ENCODE measurements around the gene SPATA2L.
A peak's percentile ranks its signal among the peaks of the same experiment; 100 is the strongest.

The SPATA2L gene

DNA sequence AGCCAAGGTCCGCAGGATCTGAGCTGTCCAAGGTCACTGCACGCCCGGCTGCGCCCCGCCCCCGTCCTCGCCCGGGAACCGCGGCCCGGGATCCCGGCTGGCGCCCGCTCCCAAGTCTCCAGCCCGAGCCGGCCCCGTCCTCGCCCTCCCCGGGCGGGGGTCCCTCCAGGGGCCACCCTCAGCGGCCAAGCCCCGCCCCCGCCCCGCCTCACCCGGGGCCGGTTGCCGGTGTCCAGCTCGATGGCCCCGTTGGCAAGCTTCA, 19.0 kb upstream of the SPATA2L start:
- Histone ChIP-seq H3K27me3 (peaks cover 21% of the 10 kb centered on the region), H3K9me3 (no peaks in the 10 kb centered on the region), H4K20me1 (peaks cover 84% of the 10 kb centered on the region), H3K4me2 (peak overlapping the region; percentile 98), H3K9ac (peak overlapping the region; percentile 95), H3K36me3 (peaks cover 49% of the 10 kb centered on the region), H3K4me1 (peaks cover 36% of the 10 kb centered on the region), H3K4me3 (peak overlapping the region; percentile 78), H3K27ac (peak overlapping the region; percentile 97)
- no peak for TF ChIP-seq Cebpa-rat (IDR thresholded peaks at IDR 0.05)

DNA sequence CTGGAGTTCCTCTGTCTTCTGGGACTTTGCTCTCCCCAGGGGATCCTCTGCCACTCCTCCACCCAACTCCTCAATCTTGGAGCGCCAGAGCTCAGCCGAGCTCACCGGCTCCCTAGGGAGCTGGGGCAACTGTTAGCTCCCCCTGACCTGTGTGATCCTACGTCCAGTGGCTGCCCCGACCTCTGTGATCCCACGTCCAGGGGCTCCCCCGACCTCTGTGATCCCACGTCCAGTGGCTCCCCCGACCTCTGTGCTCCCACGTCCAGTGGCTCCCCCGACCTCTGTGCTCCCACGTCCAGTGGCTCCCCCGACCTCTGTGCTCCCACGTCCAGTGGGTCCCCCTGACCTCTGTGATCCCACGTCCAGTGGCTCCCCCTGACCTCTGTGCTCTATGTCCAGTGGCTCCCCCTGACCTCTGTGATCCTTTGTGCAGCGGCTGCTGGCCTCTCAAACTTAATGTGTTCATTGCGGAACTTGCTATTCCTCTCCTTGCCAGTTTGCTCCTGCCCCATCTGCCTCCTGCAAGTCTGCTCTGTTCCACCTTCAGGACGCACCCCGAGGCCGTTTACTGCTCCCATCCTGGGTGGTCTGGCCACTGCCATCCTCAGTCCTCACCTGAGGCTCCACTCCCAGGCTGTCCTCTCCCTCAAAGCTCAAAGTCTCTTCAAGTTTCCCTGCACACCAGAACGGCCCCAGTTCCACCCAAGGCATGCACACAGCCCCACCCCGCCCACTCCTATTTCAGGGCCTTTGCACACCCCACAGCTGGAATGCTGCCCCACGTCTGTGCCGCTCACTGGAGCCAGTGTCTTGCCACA, 16.4 kb upstream of the SPATA2L start:
- Histone ChIP-seq H3K27ac (no peak overlapping the region), H4K20me1 (peaks cover 70% of the 10 kb centered on the region), H3K4me2 (no peak overlapping the region), H3K9ac (no peak overlapping the region), H3K4me1 (peaks cover 36% of the 10 kb centered on the region), H3K9me3 (no peaks in the 10 kb centered on the region), H3K27me3 (peaks cover 21% of the 10 kb centered on the region), H3K4me3 (no peak overlapping the region), H3K36me3 (peaks cover 34% of the 10 kb centered on the region)
- no peak for TF ChIP-seq Cebpa-rat (IDR thresholded peaks at IDR 0.05)

DNA sequence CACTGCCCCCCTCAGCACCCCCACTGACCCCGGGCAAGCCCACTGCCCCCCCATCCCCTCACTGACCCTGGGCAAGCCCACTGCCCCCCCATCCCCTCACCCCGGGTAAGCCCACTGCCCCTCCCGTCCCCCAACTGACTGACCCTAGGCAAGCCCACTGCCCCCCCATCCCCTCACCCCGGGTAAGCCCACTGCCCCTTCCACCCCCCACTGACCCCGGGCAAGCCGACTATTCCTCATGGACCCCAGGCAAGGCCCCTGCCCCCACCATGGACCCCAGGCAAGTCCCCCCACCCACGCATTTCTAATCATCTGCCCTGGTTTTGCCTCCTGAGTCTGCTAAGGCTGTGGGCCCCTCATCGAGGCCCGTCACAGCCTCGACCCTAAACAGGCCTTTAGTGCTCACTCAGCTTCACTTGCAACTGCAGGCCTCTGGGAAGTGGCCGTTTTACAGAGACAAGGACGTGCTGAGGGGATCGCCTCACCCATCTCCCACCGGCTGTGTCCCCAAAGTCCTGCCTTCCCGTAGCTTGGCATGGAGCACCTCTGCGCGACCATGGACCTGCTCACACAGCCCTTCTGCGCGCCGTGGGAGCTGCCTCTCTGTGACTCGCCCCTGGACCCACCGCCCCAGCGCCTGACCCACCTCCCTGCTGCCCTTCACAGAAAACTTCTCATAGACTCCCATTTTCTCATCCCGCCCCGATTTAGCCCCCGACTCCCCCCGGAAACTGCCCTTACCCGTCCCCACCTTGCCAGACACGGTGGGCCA, 15.6 kb upstream of the SPATA2L start:
- Histone ChIP-seq H3K4me1 (peaks cover 34% of the 10 kb centered on the region), H3K36me3 (peaks cover 34% of the 10 kb centered on the region), H3K9me3 (no peaks in the 10 kb centered on the region), H4K20me1 (peaks cover 68% of the 10 kb centered on the region), H3K27ac (no peak overlapping the region), H3K27me3 (peaks cover 21% of the 10 kb centered on the region), H3K4me2 (no peak overlapping the region), H3K9ac (no peak overlapping the region), H3K4me3 (no peak overlapping the region)
- TF ChIP-seq Cebpa-rat (IDR thresholded peaks at IDR 0.05) = no peak

DNA sequence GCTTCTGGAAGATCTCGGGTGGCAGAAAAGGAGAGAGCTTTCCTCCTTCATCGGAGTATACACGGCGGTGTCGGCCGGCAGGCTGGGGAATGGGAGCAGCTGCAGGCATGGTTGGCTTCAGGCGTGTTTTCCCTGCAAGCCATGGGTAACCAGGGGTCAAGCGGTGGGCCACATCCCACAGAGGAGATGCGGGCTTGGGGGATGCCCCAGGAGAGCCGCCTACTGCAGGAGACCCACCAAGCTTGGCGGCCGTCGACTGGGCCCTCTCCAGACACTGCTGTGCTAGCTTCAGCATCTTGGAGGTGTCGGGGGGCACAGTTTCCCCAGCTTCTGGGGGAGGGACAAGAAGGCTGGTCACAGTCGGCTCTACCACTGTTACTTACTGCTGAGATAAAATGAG, 15.0 kb upstream of the SPATA2L start:
- Histone ChIP-seq H4K20me1 (peaks cover 62% of the 10 kb centered on the region), H3K4me3 (no peak overlapping the region), H3K4me1 (peaks cover 34% of the 10 kb centered on the region), H3K9ac (no peak overlapping the region), H3K27me3 (peaks cover 21% of the 10 kb centered on the region), H3K9me3 (no peaks in the 10 kb centered on the region), H3K4me2 (no peak overlapping the region), H3K27ac (no peak overlapping the region), H3K36me3 (peaks cover 34% of the 10 kb centered on the region)
- no peak for TF ChIP-seq Cebpa-rat (IDR thresholded peaks at IDR 0.05)

DNA sequence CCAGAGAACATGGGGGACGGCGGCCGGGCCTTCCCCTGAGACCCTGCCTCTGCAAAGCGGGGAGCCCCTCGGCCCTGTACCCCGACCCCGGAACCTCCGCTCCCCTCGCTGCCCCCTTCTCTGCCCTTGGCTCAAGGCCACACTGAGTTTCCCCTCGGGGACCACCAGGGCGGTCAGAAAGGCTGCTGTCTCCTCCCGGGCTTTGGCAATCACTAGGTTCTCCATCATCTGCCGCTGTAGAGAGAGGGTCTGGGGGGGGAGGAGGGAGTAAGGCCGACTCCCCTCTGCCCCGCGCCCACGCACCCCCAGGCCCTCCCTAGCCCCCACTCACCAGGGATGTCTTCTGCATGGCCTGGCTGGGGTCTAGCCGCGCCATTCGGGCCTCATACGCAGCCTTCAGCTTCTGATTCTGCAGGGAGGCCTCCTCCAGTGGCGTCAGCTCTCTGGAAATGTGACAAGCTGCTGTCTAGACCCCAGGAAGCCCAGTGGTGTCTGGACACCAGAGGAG, 10.8 kb upstream of the SPATA2L start:
- peaks cover 28% of the 10 kb centered on the region for H4K20me1 ChIP-seq
- TF ChIP-seq Cebpa-rat (IDR thresholded peaks at IDR 0.05) = no peak
- H3K4me3 ChIP-seq = peak overlapping the region; percentile 94
- H3K27me3 ChIP-seq = no peaks in the 10 kb centered on the region
- H3K27ac ChIP-seq = peak overlapping the region; percentile 93
- H3K9ac ChIP-seq = peak overlapping the region; percentile 94
- peaks cover 25% of the 10 kb centered on the region for H3K4me1 ChIP-seq
- H3K4me2 ChIP-seq = peak overlapping the region; percentile 91
- peaks cover 23% of the 10 kb centered on the region for H3K36me3 ChIP-seq
- no peaks in the 10 kb centered on the region for H3K9me3 ChIP-seq

DNA sequence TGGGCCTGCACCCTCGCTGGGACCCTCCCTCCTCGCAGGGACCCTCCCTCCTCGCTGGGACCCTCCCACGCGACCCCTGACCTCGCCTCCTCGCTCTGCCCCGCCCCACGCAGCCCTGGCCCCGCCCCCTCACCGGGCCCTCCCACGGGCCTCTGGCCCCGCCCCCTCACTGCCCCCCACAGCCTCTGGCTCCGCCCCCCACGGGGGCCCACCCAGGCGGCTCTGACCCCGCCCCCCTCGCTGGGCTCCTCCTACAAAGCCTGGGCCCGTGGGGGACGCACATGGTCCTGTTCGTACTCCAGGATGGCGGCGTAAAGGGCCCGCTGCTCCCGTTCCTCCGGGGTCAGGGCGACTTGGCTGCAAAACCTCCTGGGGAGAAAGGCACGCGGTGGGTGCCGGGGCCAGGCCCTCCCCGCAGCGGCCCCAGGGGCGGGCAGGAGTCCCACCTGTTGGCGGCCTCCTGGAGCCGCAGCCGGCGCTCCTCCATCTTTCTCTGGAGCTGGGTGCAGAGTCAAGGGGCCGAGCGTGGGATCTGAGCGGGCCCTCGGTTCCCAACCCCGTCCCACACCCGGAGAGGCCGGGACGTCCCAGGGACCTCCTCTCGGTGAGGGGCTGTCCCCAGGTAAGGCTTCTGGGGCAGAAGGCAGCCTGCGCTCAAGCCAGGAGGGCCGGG, 10.2 kb upstream of the SPATA2L start:
- TF ChIP-seq Cebpa-rat (IDR thresholded peaks at IDR 0.05) = no peak
- H3K27me3 ChIP-seq = no peaks in the 10 kb centered on the region
- peaks cover 20% of the 10 kb centered on the region for H3K36me3 ChIP-seq
- peak overlapping the region; percentile 91 for H3K4me2 ChIP-seq
- peak overlapping the region; percentile 94 for H3K4me3 ChIP-seq
- H3K4me1 ChIP-seq = peaks cover 25% of the 10 kb centered on the region
- H3K9me3 ChIP-seq = no peaks in the 10 kb centered on the region
- H4K20me1 ChIP-seq = peaks cover 26% of the 10 kb centered on the region
- peak overlapping the region; percentile 93 for H3K27ac ChIP-seq
- H3K9ac ChIP-seq = peak overlapping the region; percentile 94

DNA sequence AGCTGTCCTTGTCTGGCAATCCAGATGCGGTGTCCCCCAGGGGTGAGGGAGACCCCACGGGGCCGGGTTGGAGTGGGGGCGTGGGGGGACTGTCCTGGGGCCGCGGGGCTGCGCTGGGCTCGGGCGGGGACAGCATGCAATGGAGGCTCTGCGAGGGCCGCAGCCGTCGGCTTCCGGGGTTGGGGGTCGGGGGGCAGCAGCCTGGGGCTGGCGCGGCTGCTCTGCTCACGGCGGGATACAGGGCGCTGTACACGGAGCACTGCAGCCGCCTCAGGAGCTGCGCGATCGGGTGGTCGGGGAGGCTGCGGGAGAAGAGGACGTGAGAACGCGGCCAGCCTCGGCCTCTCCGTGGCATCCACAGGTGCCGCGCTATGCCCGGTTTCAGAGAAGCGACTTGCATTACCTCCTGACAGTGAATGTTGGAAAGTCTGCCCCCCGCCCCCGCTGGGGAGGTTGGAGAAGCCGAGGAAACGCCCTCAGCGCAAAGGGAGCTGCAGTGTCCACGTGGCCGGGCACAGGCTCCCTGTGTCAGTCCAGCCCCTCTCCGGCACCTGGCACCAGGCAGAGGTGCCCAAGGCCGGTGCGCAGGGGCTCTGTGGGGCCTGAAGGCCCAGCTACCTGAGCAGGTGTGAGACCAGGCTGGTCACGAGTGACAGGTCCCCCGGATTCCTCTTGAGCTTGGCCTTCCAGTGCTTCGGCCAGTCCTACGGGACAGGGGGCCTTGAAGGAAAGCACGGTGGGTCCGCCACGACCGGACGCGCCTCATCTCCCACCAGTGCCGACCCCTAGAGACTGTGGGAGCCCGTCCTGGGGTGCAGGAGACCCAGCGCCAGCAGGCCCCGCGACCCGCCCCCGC, 9.4 kb upstream of the SPATA2L start:
- H3K36me3 ChIP-seq = peaks cover 13% of the 10 kb centered on the region
- H3K4me2 ChIP-seq = peak overlapping the region; percentile 36
- no peak overlapping the region for H3K27ac ChIP-seq
- no peak overlapping the region for H3K4me3 ChIP-seq
- no peaks in the 10 kb centered on the region for H3K9me3 ChIP-seq
- TF ChIP-seq Cebpa-rat (IDR thresholded peaks at IDR 0.05) = no peak
- no peak overlapping the region for H3K9ac ChIP-seq
- H4K20me1 ChIP-seq = peaks cover 22% of the 10 kb centered on the region
- H3K27me3 ChIP-seq = no peaks in the 10 kb centered on the region
- H3K4me1 ChIP-seq = peaks cover 30% of the 10 kb centered on the region

DNA sequence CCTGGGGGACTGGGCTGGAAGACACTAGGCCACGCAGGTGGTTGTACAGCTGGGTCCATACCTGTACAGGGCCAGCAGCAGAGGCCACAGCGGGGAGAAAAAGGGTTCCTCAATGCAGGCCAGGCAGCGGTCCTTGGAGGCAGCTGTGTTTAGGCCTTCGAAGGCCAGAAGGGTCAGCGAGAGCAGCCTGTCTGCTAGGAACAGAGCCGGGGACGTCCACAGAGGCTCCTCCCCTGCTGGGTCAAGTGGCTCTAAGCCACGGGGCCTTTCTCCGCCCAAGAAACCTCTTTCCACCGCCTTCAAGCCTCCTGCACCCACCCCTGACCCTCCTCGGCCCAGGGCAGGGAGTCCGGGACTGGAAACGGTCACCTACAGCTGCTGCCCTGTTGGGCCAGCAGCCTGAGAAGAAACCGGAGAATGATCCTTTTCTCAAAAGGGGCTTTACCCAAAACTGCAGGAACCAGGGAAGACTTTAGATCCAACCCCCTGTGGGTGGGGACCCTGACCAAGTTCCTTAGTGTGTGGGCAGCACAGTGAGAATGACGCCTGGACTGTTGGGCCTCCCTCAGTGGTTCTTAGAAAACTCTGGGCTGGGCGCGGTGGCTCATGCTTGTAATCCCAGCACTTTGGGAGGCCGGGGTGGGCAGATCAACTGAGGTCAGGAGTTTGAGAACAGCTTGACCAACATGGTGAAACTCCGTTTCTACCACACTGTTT, 8.4 kb upstream of the SPATA2L start:
- peaks cover 39% of the 10 kb centered on the region for H3K4me1 ChIP-seq
- H4K20me1 ChIP-seq = peaks cover 15% of the 10 kb centered on the region
- H3K9me3 ChIP-seq = no peaks in the 10 kb centered on the region
- no peaks in the 10 kb centered on the region for H3K27me3 ChIP-seq
- H3K4me3 ChIP-seq = no peak overlapping the region
- no peak overlapping the region for H3K27ac ChIP-seq
- H3K36me3 ChIP-seq = peaks cover 7% of the 10 kb centered on the region
- H3K9ac ChIP-seq = no peak overlapping the region
- no peak for TF ChIP-seq Cebpa-rat (IDR thresholded peaks at IDR 0.05)
- H3K4me2 ChIP-seq = no peak overlapping the region

Measured in BLaER1 (cell line).